ENCODE results near the gene C1orf87.

C1orf87 gene

DNA sequence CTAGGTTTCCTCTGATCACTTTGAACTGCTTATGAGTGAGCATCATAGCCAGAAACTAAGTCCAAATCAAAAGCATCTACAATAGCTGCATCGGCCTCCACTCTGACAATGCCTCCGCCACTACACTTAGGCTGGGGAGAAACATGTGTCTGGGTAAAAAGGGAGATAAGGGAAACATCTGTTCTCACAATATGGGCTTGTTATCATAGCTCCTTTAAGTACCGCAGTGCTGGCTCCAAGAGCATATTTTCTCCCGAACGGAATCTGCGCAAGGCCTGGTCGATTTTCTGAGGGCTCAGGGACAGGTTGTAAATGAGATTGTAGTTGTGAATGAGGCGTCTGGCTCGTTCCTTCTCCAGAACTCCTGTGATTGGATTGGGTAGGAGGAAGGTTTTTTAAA is 83.1 kb downstream of the C1orf87 start:
- no peak for DNase-seq (ENCODE audit: insufficient read length, low spot score)
- TF ChIP-seq, protein P1, sequence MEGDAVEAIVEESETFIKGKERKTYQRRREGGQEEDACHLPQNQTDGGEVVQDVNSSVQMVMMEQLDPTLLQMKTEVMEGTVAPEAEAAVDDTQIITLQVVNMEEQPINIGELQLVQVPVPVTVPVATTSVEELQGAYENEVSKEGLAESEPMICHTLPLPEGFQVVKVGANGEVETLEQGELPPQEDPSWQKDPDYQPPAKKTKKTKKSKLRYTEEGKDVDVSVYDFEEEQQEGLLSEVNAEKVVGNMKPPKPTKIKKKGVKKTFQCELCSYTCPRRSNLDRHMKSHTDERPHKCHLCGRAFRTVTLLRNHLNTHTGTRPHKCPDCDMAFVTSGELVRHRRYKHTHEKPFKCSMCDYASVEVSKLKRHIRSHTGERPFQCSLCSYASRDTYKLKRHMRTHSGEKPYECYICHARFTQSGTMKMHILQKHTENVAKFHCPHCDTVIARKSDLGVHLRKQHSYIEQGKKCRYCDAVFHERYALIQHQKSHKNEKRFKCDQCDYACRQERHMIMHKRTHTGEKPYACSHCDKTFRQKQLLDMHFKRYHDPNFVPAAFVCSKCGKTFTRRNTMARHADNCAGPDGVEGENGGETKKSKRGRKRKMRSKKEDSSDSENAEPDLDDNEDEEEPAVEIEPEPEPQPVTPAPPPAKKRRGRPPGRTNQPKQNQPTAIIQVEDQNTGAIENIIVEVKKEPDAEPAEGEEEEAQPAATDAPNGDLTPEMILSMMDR (IDR thresholded peaks at IDR 0.05; ENCODE audit: insufficient read depth, missing control alignments) = no peak
- FAIRE-seq = no peak

DNA sequence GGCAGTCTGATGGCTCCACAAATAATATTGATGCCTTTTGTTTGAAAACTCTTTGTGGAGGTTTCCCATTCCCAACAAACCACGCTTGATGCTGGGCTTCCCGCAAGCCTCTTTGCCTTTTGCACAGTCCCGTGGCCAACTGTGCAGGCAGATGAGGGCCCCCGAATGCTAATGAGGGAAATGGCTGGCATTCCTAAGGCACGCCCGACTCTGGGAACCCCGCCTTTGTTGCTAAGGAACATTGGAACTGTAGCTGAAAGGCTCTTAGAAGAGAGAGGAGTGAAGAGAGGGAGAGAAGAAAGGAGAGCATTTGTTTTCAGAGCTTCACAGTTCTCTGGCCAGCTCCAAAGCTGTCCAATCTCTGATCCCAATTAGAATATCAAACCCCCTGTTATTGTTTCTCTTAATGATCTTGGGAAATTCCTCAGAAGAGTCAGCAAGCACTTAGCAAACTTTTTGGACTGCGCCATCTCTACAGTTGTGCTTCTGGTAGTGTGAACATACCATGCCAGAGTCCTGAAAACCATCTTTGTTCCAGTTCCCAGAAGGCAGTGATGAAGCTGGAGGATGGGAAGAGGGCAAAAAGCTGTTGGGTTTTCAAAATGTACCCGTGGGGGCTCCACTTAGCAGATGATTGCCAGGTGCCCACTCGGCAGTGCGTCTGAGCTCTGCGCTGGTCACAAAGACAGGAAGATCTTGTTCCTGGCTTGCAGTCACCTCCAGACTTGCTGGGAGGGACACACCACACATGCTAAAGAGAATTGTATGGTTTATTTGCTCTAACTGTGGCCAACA is 86.9 kb downstream of the C1orf87 start:
- no peak for DNase-seq (ENCODE audit: insufficient read length, low spot score)
- no peak for FAIRE-seq
- TF ChIP-seq, protein P1 (IDR thresholded peaks at IDR 0.05; ENCODE audit: insufficient read depth, missing control alignments) = no peak

DNA sequence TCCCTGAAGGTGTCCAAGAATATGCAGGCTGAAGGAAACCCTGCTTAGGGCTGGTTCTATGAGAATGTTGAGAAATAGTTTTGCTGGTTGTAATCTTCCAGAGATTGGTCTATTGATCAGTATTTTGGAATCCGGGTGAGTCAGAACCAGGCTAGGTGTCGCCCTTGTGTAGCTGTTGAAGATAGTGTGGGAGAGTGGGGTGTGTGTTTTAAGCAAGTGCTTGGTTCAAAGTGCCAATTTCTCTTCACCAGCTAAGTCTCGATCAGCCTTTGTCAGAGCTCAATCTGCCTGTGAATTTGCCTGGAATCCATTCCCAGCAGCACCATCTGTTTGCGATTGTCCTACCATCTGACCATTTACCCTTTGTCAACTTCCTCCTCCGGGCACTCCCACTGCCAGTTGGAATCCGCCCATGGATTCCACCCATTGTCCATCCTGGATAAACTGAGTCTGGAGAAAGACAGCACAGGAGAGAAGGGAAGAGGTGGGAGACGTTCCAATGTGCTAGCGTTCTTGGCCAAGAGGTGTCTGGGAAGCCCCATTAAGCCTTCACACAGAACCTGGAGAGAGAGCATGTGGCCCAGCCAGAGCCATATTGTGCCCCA is 87.6 kb downstream of the C1orf87 start:
- no peak for FAIRE-seq
- TF ChIP-seq, protein P1 (IDR thresholded peaks at IDR 0.05; ENCODE audit: insufficient read depth, missing control alignments) = no peak
- DNase-seq (ENCODE audit: insufficient read length, low spot score) = no peak

DNA sequence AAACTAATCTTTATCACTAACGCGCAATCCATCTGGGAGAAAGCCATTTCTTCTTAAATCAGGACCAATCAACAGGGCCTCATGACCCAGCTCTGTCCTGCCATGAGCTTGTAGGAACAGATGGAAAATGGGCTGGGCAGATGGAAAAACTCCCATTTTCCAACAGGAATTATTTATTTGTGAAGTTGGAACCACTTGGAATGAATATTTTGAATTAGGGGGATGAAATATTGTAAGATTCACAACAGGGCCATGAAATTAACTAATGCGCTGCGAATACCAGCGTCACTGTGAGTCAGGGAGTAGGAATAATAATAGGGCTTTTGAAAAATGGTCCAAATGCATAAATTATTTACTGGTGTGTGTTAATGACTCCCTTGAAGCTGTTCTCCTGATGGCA is 93.9 kb downstream of the C1orf87 start:
- TF ChIP-seq, protein P1 (IDR thresholded peaks at IDR 0.05; ENCODE audit: insufficient read depth, missing control alignments) = no peak
- FAIRE-seq = no peak
- no peak for DNase-seq (ENCODE audit: insufficient read length, low spot score)

DNA sequence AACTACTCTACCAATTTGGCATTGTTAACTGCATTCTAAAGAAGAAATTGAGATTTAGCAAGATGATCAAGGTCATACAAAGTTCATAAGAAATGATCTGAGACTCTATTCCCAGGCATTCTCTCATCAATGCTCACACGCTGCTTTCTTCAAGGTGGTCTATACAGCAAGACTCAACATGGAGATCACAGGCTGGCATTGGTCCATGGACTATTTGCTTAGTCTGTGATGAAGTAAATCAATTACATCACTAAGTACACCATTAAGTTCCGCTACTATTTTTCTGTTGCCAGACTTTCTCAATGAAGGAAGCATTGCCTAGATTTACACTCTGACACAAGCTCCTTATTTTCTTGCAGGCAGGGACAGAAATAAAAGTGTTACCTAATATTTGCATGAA is 95.1 kb downstream of the C1orf87 start:
- FAIRE-seq (no peak), DNase-seq (ENCODE audit: insufficient read length, low spot score) (no peak)
- TF ChIP-seq, protein P1 (IDR thresholded peaks at IDR 0.05; ENCODE audit: insufficient read depth, missing control alignments) = no peak

DNA sequence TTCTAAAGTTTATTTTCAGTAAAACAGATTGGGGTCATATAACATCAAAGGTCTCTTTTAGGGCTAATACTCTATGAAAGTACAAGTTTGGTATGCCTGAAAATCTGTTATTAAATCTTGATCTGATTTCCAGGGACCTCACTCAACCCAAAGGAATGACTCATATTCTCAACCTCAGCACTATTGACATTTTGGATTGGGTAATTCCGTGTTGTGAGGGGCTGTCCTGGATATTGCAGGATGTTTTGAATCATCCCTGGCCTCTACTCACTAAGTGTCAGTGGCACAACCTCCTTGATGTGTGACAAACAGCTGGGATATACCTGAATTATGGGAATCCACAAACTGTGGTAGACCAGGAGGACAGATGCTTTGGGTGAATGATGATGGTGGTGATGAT is 95.5 kb downstream of the C1orf87 start:
- no peak for FAIRE-seq
- no peak for DNase-seq (ENCODE audit: insufficient read length, low spot score)
- TF ChIP-seq, protein P1 (IDR thresholded peaks at IDR 0.05; ENCODE audit: insufficient read depth, missing control alignments) = no peak

DNA sequence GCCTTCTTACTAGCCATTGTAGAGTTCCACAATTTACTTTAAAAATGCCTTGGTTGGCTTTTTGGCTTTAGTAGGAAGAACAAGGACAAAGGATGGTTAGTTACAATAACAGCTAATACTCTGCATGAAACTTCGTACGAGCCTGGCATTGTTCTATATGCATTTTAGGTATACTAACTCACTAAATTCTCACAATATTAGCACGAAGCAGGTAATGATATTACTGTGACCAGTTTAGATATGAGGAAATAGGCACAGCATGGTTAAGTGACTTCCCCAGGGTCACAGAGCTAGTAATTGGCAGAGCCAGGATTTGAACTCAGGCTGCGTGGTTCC is 96.5 kb downstream of the C1orf87 start:
- DNase-seq (ENCODE audit: insufficient read length, low spot score) (no peak), FAIRE-seq (no peak)

More for the DNA sequence above, 96.5 kb downstream of the C1orf87 start:
- TF ChIP-seq, protein P1 (IDR thresholded peaks at IDR 0.05; ENCODE audit: insufficient read depth, missing control alignments) = no peak

Data from D721Med (cell line).